Dermis microvascular lymphatic vessel endothelial cell (primary cell): ENCODE measurements around the gene CELF5. TPM values are rescaled to one million over a fixed set of nuclear protein-coding genes. Genes with fewer than 3 reads are reported as not detected.
"Not testable (repeated sequence)": the region's sequence is repeated elsewhere in the genome, so short reads cannot be mapped to it uniquely, and the experiment has no call there.

Source experiments
- DNase-seq, 2 donors: peaks; one replicate each; pipeline versions ENCODE4 v3.0.0 to v3.0.0-alpha.2; 2010; ENCODE audit warnings: low read depth in 2 of 2
- total RNA-seq: library from RNA; depleted of rRNA; stranded (reverse); fragments of >200 nt; gene quantifications from 2 replicates; pipeline ENCODE4 v1.2.1, GENCODE V29; 2014

CELF5 gene
- total RNA-seq, 1 donor from 2014 or later = not detected

- DNase-seq = no peak
Measured at GRCh38 chr19:3190470-3190770, 34.0 kb upstream of the CELF5 start.

- DNase-seq = no peak
Measured at GRCh38 chr19:3190921-3191805, 33.3 kb upstream of the CELF5 start.

GRCh38 chr19:3191806-3192104 is 32.7 kb upstream of the CELF5 start:
- DNase-seq = not testable (repeated sequence)

GRCh38 chr19:3192228-3192635 is 32.2 kb upstream of the CELF5 start:
- no peak for DNase-seq

DNA sequence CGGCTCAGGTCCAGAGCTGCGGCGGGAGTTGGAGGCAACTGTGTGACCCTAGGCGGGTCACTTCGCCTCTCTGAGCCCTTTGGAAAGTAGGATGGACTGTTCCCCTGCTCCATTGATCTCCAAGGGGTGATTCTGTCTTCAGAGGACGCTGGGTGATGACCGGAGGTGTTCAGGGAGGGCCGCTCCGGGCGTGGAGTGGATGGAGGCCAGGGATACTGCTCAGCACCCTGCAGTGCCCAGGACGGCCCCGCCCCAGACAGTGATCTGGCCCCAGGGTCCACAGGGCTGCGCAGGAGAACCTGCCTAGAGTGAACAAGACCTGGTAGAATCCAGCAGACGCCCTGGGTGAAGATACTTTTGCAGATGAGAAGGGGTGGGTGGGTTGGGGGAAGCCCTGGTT is 31.8 kb upstream of the CELF5 start:
- DNase-seq = no peak

DNA sequence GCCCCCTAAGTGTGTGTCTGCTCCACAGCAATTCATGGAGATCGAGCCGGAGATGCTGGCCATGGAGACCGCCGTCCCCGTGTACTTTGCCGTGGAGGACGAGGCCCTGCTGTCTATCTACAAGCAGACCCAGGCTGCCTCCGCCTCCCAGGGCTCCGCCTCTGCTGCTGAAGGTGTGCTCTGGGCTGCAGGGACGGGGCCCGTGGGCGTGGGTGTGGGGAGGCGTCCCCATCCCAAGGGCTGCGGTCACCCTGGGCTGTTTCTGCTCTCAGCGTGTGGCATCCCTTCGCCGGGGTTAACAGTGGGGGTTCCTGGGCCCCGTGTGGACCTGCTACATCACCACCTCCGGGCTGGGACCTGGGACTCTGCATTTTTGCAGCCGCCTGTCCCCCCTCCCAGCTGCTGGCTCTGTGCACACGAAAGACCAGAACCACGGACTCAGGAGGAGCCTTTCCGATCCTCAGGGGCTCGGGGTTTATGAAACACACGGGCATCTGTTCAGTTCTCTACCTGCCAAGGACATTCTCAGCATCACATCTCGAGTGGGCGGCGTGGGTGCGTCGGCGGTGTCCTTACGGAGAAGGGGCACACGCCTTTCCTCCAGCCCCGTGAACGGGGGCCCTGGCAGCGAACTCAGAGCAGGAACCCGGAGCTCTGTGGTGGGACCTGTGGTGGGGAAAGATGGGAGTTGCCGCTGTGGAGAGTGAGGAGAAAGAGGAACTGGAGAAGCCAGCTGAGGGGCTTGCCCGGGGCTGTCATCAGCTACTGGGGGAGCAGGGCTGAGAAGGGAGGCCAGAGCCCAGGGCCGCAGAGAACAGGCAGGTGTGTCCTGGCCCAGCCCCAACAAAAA is 31.0 kb upstream of the CELF5 start:
- no peak for DNase-seq

GRCh38 chr19:3194106-3195087 is 30.1 kb upstream of the CELF5 start:
- DNase-seq = no peak

- DNase-seq = no peak
Measured at GRCh38 chr19:3196064-3196932, 28.2 kb upstream of the CELF5 start.

- DNase-seq = no peak
Measured at GRCh38 chr19:3196933-3197205, 27.6 kb upstream of the CELF5 start.

DNA sequence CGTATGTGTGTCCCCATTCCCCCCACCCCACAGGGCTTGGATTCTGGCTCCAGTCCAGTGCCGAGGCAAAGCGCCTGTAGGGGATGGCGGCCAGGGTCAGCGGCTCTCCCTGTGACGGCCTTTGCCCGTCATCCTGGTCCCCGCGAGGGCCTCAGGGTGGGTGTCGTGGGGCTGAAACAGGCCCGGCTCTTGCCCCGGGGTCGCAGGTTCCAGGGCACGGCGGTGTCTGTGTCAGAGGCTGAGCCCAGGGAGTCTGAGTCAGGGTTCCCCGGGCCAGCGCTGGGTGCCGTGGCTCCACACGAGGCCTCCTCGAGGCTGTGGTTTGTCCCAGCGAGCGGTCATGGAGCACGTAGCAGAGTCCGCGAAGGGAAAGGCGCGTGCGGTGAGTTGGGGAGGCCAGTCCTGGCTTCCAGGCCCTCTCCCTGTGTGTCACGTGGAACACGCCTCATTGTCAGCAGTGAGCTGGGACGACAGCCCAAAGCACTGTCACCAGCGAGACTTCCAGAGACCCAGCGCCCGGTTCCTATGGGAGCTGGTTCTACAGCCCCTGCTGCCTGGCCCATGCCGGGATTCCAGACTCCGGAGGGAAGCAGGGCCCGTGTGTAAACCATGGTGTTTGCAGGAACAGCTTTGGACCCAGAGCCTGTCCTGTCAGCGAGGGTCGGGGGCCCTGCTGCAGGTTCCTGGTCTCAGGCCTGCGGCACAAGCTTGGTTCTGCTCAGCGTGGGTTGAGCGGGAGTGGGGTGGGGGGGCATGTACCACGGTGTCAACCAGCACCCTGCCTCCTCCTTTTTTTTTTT is 25.4 kb upstream of the CELF5 start:
- no peak for DNase-seq

- no peak for DNase-seq
Measured at GRCh38 chr19:3201072-3201700, 23.3 kb upstream of the CELF5 start.

- no peak for DNase-seq
Measured at GRCh38 chr19:3201911-3202310, 22.6 kb upstream of the CELF5 start.

DNA sequence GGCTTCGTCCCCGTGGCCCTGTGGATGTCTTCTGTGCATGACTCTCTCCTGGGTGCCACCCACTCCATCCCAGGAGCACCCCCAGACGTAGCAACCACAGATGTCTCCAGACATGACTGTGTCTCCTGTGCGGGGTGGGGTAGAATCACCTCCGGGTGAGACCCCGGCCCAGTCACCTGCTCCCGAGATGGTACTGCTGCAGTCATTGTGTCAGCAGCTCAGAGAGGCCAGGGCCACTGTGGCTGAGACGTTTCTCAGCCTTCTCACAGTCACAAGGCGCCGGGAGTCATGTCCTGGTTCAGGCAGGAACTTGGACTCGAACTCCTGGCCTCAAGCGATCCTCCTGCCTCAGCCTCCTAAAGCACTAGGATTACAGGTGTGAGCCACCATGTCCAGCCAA is 22.1 kb upstream of the CELF5 start:
- no peak for DNase-seq

- DNase-seq = not testable (repeated sequence)
Measured at GRCh38 chr19:3202895-3203294, 21.6 kb upstream of the CELF5 start.

DNA sequence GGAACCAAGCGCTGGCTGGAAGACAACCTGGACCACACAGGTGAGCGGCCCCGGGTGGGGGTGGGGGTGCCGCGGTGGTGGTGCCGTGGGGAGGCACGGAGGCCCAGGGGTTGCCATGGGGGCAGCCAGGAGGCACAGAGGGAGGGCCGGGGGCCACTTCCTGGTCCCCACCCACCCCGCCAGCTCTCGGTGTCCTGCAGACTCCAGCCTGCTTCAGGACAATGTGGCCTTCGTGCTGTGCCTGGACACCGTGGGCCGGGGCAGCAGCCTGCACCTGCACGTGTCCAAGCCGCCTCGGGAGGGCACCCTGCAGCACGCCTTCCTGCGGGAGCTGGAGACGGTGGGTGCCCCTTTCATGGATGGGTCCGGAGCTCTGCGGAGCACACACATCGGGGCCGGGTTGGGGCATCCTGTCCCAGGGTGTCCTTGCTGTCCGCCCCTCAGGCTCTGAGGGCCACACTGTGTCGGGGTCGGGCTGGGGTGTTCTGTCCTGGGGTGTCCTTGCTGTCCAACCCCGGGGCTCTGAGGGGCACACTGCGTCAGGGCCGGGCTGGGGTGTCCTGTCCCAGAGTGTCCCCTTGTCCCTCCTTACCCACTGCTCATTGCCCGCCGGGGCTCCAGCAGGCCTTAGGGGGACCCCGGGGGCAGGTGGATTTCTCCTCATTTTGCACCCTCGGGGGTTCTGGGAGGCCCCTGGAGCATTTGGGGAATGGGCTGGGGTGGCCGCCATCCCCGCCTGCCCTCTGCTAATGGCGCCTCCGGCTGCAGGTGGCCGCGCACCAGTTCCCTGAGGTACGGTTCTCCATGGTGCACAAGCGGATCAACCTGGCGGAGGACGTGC is 20.4 kb upstream of the CELF5 start:
- no peak for DNase-seq

DNA sequence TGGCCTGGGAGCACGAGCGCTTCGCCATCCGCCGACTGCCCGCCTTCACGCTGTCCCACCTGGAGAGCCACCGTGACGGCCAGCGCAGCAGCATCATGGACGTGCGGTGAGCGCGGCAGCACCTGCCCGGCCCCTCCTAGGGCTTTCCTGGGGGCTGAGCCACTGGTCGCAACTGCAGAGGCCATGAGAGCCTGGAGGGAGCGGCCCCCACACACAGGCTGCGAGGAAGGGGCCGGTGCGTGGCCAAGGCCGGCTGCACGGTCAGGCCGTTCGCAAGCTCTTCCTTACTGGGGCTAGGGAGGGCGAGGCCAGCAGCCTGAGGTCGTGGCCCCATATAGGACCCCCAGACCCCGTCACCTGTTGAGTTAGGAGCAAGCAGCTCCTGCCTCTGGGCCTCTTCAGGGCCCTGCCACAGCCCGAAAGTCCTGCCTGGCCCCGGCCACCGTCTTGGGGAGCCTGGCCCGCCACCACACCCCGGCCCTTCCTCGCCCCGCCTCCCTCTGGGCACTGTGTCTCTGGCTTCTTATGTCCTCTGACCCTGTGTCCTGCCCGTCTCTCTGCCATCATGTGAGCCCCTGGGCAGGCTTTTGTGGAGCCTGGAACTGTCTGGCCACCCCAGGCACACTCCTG is 19.7 kb upstream of the CELF5 start:
- no peak for DNase-seq

DNA sequence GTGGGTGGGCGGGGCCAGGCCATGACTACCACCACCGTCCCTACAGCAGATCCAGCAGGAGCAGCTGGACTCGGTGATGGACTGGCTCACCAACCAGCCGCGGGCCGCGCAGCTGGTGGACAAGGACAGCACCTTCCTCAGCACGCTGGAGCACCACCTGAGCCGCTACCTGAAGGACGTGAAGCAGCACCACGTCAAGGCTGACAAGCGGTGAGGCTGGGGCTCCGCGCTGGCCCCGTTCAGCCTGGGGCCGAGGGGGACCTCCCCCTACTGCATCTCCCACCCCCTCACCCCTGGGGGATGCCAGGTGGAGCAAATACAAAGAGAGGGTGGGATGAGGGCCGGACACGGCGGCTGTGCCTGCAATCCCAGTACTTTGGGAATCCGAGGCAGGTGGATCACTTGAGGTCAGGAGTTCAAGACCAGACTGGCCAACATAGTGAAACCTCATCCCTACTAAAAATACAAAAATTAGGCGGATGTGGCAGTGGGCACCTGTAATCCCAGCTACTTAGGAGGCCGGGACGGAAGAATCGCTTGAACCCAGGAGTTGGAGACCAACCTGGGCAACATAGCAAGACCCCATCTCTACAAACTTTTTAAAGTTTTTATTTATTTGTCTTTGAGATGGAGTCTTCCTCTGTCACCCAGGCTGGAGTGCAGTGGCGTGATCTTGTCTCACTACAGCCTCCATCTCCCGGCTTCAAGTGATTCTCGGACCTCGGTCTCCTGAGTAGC is 18.1 kb upstream of the CELF5 start:
- no peak for DNase-seq
